Natural killer cell (primary cell): ENCODE measurements around the gene ICAM5. TPM values are rescaled to one million over a fixed set of nuclear protein-coding genes. Genes with fewer than 3 reads are reported as not detected.

Experiments used
- ATAC-seq, 3 donors: fragments of 150-1000 bp in 2 of 3; fragments of 200-7000 bp in 1 of 3; cut with Tn5 transposase; 1 replicate in 1 of 3; 2 replicates in 2 of 3; pipeline ENCODE4 v1.10.0; 2021; ENCODE audit warnings: mild to moderate bottlenecking in 2 of 3, moderate library complexity in 2 of 3
- DNase-seq, 2 donors: peaks; one replicate each; pipeline versions ENCODE4 v3.0.0 to v3.0.0-alpha.2; 2013 to 2021; ENCODE audit warnings: mixed read lengths in 1 of 2
- H3K27ac ChIP-seq: one replicate; pipeline ENCODE4 v1.5.1; 2013; ENCODE audit warnings: mild to moderate bottlenecking, low read length
- H3K27me3 ChIP-seq: one replicate; pipeline ENCODE4 v1.6.1; 2013; ENCODE audit warnings: low read length; ENCODE audit not compliant: control insufficient read depth, insufficient read depth
- H3K36me3 ChIP-seq: one replicate; pipeline ENCODE4 v1.6.1; 2013; ENCODE audit warnings: low read length; ENCODE audit not compliant: control insufficient read depth, insufficient read depth
- H3K4me1 ChIP-seq: one replicate; pipeline ENCODE4 v1.6.1; 2013; ENCODE audit warnings: low read length; ENCODE audit not compliant: control insufficient read depth, insufficient read depth
- H3K4me3 ChIP-seq: one replicate; pipeline ENCODE4 v1.5.1; 2013; ENCODE audit warnings: low read length
- H3K9me3 ChIP-seq: one replicate; pipeline ENCODE4 v1.6.1; 2013; ENCODE audit warnings: low read length; ENCODE audit not compliant: control insufficient read depth, insufficient read depth
- H3K27ac Mint-ChIP-seq, 2 donors: one replicate each; pipeline ENCODE4 v1.8.0; 2022; ENCODE audit warnings: mild to moderate bottlenecking in 2 of 2, mixed read lengths in 2 of 2, moderate library complexity in 1 of 2
- H3K27me3 Mint-ChIP-seq, 2 donors: one replicate each; pipeline ENCODE4 v1.8.0; 2022; ENCODE audit warnings: low read depth in 2 of 2, mixed read lengths in 2 of 2
- H3K36me3 Mint-ChIP-seq: one replicate; pipeline ENCODE4 v1.8.0; 2022; ENCODE audit warnings: mixed read lengths
- H3K4me1 Mint-ChIP-seq, 2 donors: one replicate each; pipeline ENCODE4 v1.8.0; 2022; ENCODE audit warnings: mixed read lengths in 2 of 2
- H3K4me3 Mint-ChIP-seq: one replicate; pipeline ENCODE4 v1.8.0; 2022; ENCODE audit warnings: mild to moderate bottlenecking, moderate library complexity, mixed read lengths
- H3K9me3 Mint-ChIP-seq, 2 donors: one replicate each; pipeline ENCODE4 v1.8.0; 2022; ENCODE audit warnings: mixed read lengths in 2 of 2
- CTCF ChIP-seq: fragments of 200-600 bp; IDR thresholded peaks from one replicate; pipeline ENCODE4 v1.8.0; 2022; ENCODE audit warnings: antibody characterized with exemption
- WGBS: methylation state at CpG from one replicate; pipeline ENCODE4 v1.1.7; 2013; ENCODE audit warnings: missing lambda C conversion rate; ENCODE audit not compliant: insufficient coverage; 5-methylcytosine and 5-hydroxymethylcytosine counted together
- intact Hi-C: fragments of 100-400 bp; cut with micrococcal nuclease; formaldehyde crosslinking; loops from one replicate; pipeline ENCODE4 v1.14.2; 2022
- total RNA-seq, 4 donors: library from RNA; stranded (reverse); fragments of 120-200 nt in 1 of 4; gene quantifications; one replicate each; pipeline versions ENCODE4 v1.2.3 to v1.2.4, GENCODE V29; 2013 to 2022

Gene ICAM5
- total RNA-seq, 3 donors from 2014 or later (not counting 1 experiment from before 2014, with no cell fraction given): 1.1 to 1.6 (median 1.5) TPM

- TF ChIP-seq CTCF: no peak
- 34% methylated on average over 8 of the region's 8 CpGs for WGBS
- Mint-ChIP-seq H3K27me3 (no peaks in the 10 kb centered on the region), H3K4me1 (peaks cover 0 to 33% of the 10 kb centered on the region in 2 donors), H3K36me3 (peaks cover 8% of the 10 kb centered on the region), H3K4me3 (peak overlapping the region; percentile 95), H3K9me3 (no peaks in the 10 kb centered on the region), H3K27ac (peak overlapping the region; percentile 90 to 93)
- intact Hi-C loops: loop anchor here (5.0 kb wide), 1 partner anchor 135 kb away; the partner anchor contains the start of gene EIF3G
- Histone ChIP-seq H3K27me3 (no peaks in the 10 kb centered on the region), H3K36me3 (peaks cover 24% of the 10 kb centered on the region), H3K4me1 (peaks cover 20% of the 10 kb centered on the region), H3K27ac (no peak overlapping the region), H3K9me3 (no peaks in the 10 kb centered on the region), H3K4me3 (peak overlapping the region; percentile 96)
- DNase-seq (no peak), ATAC-seq (no peak)
Measured at GRCh38 chr19:10252707-10253106, 37.0 kb upstream of the ICAM5 start.

GRCh38 chr19:10254244-10254643, 35.5 kb upstream of the ICAM5 start:
- ATAC-seq (no peak), DNase-seq (no peak)
- WGBS: 96% methylated on average over 3 of the region's 3 CpGs
- intact Hi-C loops: loop anchor here (5.0 kb wide), 1 partner anchor 137 kb away; the partner anchor contains the start of gene EIF3G
- no peaks in the 10 kb centered on the region for H3K27me3 ChIP-seq
- Mint-ChIP-seq H3K4me1 (peaks cover 0 to 33% of the 10 kb centered on the region in 2 donors), H3K4me3 (no peak overlapping the region), H3K9me3 (no peaks in the 10 kb centered on the region), H3K36me3 (peaks cover 9% of the 10 kb centered on the region), H3K27me3 (no peaks in the 10 kb centered on the region), H3K27ac (no peak overlapping the region)
- H3K4me3 ChIP-seq: no peak overlapping the region
- H3K4me1 ChIP-seq: peaks cover 23% of the 10 kb centered on the region
- no peaks in the 10 kb centered on the region for H3K9me3 ChIP-seq
- no peak overlapping the region for H3K27ac ChIP-seq
- H3K36me3 ChIP-seq: peaks cover 36% of the 10 kb centered on the region
- TF ChIP-seq CTCF: no peak

- no peak for DNase-seq
- Histone ChIP-seq H3K36me3 (peaks cover 36% of the 10 kb centered on the region), H3K4me1 (peaks cover 18% of the 10 kb centered on the region), H3K9me3 (no peaks in the 10 kb centered on the region), H3K27ac (no peak overlapping the region), H3K4me3 (no peak overlapping the region), H3K27me3 (no peaks in the 10 kb centered on the region)
- Mint-ChIP-seq H3K4me1 (peaks cover 0 to 30% of the 10 kb centered on the region in 2 donors), H3K27me3 (no peaks in the 10 kb centered on the region), H3K9me3 (no peaks in the 10 kb centered on the region), H3K27ac (peak overlapping the region in 1 of 2 donors; percentile 28), H3K36me3 (peaks cover 9% of the 10 kb centered on the region), H3K4me3 (no peak overlapping the region)
- intact Hi-C loops: no loop called here
- TF ChIP-seq CTCF: no peak
- WGBS: 91% methylated on average over 2 of the region's 2 CpGs
- ATAC-seq: no peak
Measured at GRCh38 chr19:10255358-10255757, 34.4 kb upstream of the ICAM5 start.

GRCh38 chr19:10256551-10256950, 33.2 kb upstream of the ICAM5 start:
- H3K36me3 ChIP-seq: peaks cover 36% of the 10 kb centered on the region
- no peak for TF ChIP-seq CTCF
- no peak overlapping the region for H3K4me3 ChIP-seq
- ATAC-seq: no peak
- WGBS: 96% methylated on average over 12 of the region's 18 CpGs
- no peak for DNase-seq
- H3K9me3 ChIP-seq: no peaks in the 10 kb centered on the region
- peaks cover 14% of the 10 kb centered on the region for H3K4me1 ChIP-seq
- peaks cover 9% of the 10 kb centered on the region for H3K36me3 Mint-ChIP-seq
- H3K9me3 Mint-ChIP-seq: no peaks in the 10 kb centered on the region
- no peak overlapping the region for H3K4me3 Mint-ChIP-seq
- H3K27me3 ChIP-seq: no peaks in the 10 kb centered on the region
- H3K27ac ChIP-seq: no peak overlapping the region
- H3K27ac Mint-ChIP-seq: no peak overlapping the region
- H3K27me3 Mint-ChIP-seq: no peaks in the 10 kb centered on the region
- peaks cover 0 to 29% of the 10 kb centered on the region in 2 donors for H3K4me1 Mint-ChIP-seq
- intact Hi-C loops: no loop called here
